Natural killer cell (primary cell): ENCODE measurements around the gene ALOXE3. TPM values are rescaled to one million over a fixed set of nuclear protein-coding genes. Genes with fewer than 3 reads are reported as not detected.

Source experiments
- ATAC-seq, 3 donors: fragments of 150-1000 bp in 2 of 3; fragments of 200-7000 bp in 1 of 3; cut with Tn5 transposase; 1 replicate in 1 of 3; 2 replicates in 2 of 3; pipeline ENCODE4 v1.10.0; 2021; ENCODE audit warnings: mild to moderate bottlenecking in 2 of 3, moderate library complexity in 2 of 3
- DNase-seq, 2 donors: peaks; one replicate each; pipeline versions ENCODE4 v3.0.0 to v3.0.0-alpha.2; 2013 to 2021; ENCODE audit warnings: mixed read lengths in 1 of 2
- H3K27ac ChIP-seq: one replicate; pipeline ENCODE4 v1.5.1; 2013; ENCODE audit warnings: mild to moderate bottlenecking, low read length
- H3K27me3 ChIP-seq: one replicate; pipeline ENCODE4 v1.6.1; 2013; ENCODE audit warnings: low read length; ENCODE audit not compliant: control insufficient read depth, insufficient read depth
- H3K36me3 ChIP-seq: one replicate; pipeline ENCODE4 v1.6.1; 2013; ENCODE audit warnings: low read length; ENCODE audit not compliant: control insufficient read depth, insufficient read depth
- H3K4me1 ChIP-seq: one replicate; pipeline ENCODE4 v1.6.1; 2013; ENCODE audit warnings: low read length; ENCODE audit not compliant: control insufficient read depth, insufficient read depth
- H3K4me3 ChIP-seq: one replicate; pipeline ENCODE4 v1.5.1; 2013; ENCODE audit warnings: low read length
- H3K9me3 ChIP-seq: one replicate; pipeline ENCODE4 v1.6.1; 2013; ENCODE audit warnings: low read length; ENCODE audit not compliant: control insufficient read depth, insufficient read depth
- H3K27ac Mint-ChIP-seq, 2 donors: one replicate each; pipeline ENCODE4 v1.8.0; 2022; ENCODE audit warnings: mild to moderate bottlenecking in 2 of 2, mixed read lengths in 2 of 2, moderate library complexity in 1 of 2
- H3K27me3 Mint-ChIP-seq, 2 donors: one replicate each; pipeline ENCODE4 v1.8.0; 2022; ENCODE audit warnings: low read depth in 2 of 2, mixed read lengths in 2 of 2
- H3K36me3 Mint-ChIP-seq: one replicate; pipeline ENCODE4 v1.8.0; 2022; ENCODE audit warnings: mixed read lengths
- H3K4me1 Mint-ChIP-seq, 2 donors: one replicate each; pipeline ENCODE4 v1.8.0; 2022; ENCODE audit warnings: mixed read lengths in 2 of 2
- H3K4me3 Mint-ChIP-seq: one replicate; pipeline ENCODE4 v1.8.0; 2022; ENCODE audit warnings: mild to moderate bottlenecking, moderate library complexity, mixed read lengths
- H3K9me3 Mint-ChIP-seq, 2 donors: one replicate each; pipeline ENCODE4 v1.8.0; 2022; ENCODE audit warnings: mixed read lengths in 2 of 2
- WGBS: methylation state at CpG from one replicate; pipeline ENCODE4 v1.1.7; 2013; ENCODE audit warnings: missing lambda C conversion rate; ENCODE audit not compliant: insufficient coverage; 5-methylcytosine and 5-hydroxymethylcytosine counted together
- intact Hi-C: fragments of 100-400 bp; cut with micrococcal nuclease; formaldehyde crosslinking; loops from one replicate; pipeline ENCODE4 v1.14.2; 2022
- total RNA-seq, 4 donors: library from RNA; stranded (reverse); fragments of 120-200 nt in 1 of 4; gene quantifications; one replicate each; pipeline versions ENCODE4 v1.2.3 to v1.2.4, GENCODE V29; 2013 to 2022
- TF ChIP-seq, protein P1 (sequence below): fragments of 200-600 bp; IDR thresholded peaks from one replicate; pipeline ENCODE4 v1.8.0; 2022; ENCODE audit warnings: antibody characterized with exemption

Gene ALOXE3
- total RNA-seq, 3 donors from 2014 or later (not counting 1 experiment from before 2014, with no cell fraction given): not detected

DNA sequence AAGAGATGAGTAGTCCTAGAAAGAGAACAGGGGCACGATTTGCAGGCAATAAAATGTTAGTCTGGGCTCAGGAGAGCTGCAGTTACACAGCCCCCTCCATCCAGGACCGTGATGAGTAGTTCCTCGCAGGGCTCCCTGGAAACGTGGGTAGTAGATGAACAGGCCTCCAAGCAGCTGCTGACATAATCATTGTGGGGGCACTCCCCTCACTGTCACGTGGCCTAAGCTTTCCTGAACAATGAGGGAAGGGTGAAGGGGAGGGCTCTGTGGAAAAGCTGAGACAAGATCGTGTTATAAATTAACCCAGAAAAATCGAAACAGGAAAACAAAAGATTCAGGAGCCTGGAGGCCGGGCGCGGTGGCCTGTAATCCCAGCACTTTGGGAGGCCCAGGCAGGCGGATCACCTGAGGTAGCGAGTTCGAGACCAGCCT, 35.2 kb upstream of the ALOXE3 start:
- Mint-ChIP-seq H3K27ac (no peak overlapping the region), H3K36me3 (no peaks in the 10 kb centered on the region), H3K4me3 (peak overlapping the region; percentile 94), H3K27me3 (no peaks in the 10 kb centered on the region), H3K9me3 (no peaks in the 10 kb centered on the region), H3K4me1 (peaks cover 4 to 34% of the 10 kb centered on the region in 2 donors)
- Histone ChIP-seq H3K9me3 (no peaks in the 10 kb centered on the region), H3K4me1 (peaks cover 86% of the 10 kb centered on the region), H3K36me3 (peaks cover 19% of the 10 kb centered on the region), H3K27ac (peak overlapping the region; percentile 91), H3K4me3 (no peak overlapping the region), H3K27me3 (no peaks in the 10 kb centered on the region)
- DNase-seq (peak in 1 of 2 donors; percentile 65), ATAC-seq (no peak)
- TF ChIP-seq, protein P1, sequence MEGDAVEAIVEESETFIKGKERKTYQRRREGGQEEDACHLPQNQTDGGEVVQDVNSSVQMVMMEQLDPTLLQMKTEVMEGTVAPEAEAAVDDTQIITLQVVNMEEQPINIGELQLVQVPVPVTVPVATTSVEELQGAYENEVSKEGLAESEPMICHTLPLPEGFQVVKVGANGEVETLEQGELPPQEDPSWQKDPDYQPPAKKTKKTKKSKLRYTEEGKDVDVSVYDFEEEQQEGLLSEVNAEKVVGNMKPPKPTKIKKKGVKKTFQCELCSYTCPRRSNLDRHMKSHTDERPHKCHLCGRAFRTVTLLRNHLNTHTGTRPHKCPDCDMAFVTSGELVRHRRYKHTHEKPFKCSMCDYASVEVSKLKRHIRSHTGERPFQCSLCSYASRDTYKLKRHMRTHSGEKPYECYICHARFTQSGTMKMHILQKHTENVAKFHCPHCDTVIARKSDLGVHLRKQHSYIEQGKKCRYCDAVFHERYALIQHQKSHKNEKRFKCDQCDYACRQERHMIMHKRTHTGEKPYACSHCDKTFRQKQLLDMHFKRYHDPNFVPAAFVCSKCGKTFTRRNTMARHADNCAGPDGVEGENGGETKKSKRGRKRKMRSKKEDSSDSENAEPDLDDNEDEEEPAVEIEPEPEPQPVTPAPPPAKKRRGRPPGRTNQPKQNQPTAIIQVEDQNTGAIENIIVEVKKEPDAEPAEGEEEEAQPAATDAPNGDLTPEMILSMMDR: no peak
- intact Hi-C loops: loop anchor here (10.0 kb wide), 1 partner anchor 801 kb away; no protein-coding TSS in a partner anchor
- WGBS: 44% methylated on average over 13 of the region's 13 CpGs

DNA sequence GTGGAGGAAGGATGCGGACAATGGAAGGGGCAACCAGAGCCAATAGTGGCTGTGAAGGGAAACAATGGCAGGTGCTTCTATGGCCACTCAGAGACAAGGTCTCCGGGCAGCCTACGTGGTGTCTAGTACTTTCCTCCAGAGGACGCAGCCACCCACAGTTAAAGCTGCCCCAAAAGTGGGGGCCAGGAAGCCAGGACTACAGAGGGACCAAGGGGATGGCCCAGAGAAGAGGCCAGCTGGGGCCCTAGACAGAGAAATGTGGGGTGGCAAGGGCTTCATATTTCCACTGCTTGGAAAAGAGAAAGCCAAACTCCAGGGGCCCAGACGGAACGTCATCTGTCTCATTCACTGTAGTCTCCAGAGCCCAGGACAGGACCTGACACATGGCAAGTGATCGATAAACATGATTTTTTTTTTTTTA, 34.7 kb upstream of the ALOXE3 start:
- Histone ChIP-seq H3K4me1 (peaks cover 81% of the 10 kb centered on the region), H3K4me3 (no peak overlapping the region), H3K36me3 (peaks cover 21% of the 10 kb centered on the region), H3K9me3 (no peaks in the 10 kb centered on the region), H3K27ac (peak overlapping the region; percentile 91), H3K27me3 (no peaks in the 10 kb centered on the region)
- TF ChIP-seq, protein P1: no peak
- Mint-ChIP-seq H3K4me1 (peaks cover 0 to 30% of the 10 kb centered on the region in 2 donors), H3K4me3 (peak overlapping the region; percentile 94), H3K27ac (no peak overlapping the region), H3K9me3 (no peaks in the 10 kb centered on the region), H3K36me3 (no peaks in the 10 kb centered on the region), H3K27me3 (no peaks in the 10 kb centered on the region)
- DNase-seq (peak in 1 of 2 donors; percentile 36), ATAC-seq (no peak)
- intact Hi-C loops: loop anchor here (10.0 kb wide), 1 partner anchor 802 kb away; no protein-coding TSS in a partner anchor
- over 99% methylated on average over 7 of the region's 7 CpGs for WGBS

DNA sequence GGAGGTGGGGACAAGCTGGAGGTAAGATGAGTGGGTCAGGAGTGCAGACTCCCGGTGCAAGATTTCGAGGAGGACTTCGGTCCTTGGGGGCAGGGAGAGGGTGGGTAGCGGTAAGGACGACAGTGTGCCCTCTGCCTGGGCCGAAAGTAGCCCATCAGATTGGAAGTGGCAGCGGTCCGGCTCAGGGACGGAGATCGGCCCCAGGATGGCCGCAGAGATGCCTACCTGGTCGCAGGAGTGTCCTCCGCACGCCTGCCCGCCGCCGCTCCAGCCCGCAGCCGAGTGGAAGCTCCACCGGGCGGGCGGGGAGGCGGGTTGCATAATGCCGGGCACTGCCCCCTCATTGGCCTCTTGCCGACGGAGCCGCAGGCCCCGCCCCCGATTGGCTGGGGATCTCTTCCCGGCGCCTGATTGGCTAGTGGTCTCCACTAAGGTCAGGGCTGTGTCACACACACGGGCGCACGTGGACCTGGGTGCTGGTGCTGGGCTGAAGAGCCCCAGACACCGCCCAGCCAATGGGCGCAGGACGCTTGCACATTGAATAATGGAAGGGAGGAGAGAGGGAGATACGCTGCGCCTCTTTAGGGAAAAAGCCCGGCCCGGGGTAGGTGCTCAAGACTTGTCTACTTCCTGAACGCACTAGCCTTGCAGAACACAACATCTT, 33.9 kb upstream of the ALOXE3 start, which contains the start of gene PER1:
Gene PER1, minus strand, starts transcription at position 293 of the 664 bp plus-strand sequence. CDS start 1,698 bp downstream, outside the sequence.
- peaks cover 29% of the 10 kb centered on the region for H3K36me3 ChIP-seq
- H3K4me1 ChIP-seq: peaks cover 74% of the 10 kb centered on the region
- peak within 1 kb of the TSS; percentile 53 for H3K4me3 ChIP-seq
- Mint-ChIP-seq H3K27ac (no peak within 1 kb of the TSS), H3K9me3 (no peaks in the 10 kb centered on the region), H3K4me3 (peak within 1 kb of the TSS; percentile 94), H3K4me1 (peaks cover 5 to 30% of the 10 kb centered on the region in 2 donors), H3K27me3 (no peaks in the 10 kb centered on the region), H3K36me3 (no peaks in the 10 kb centered on the region)
- peak within 1 kb of the TSS; percentile 91 for H3K27ac ChIP-seq
- DNase-seq (peak; percentile 83 to 91), ATAC-seq (peak; percentile 20 to 33 (median 33))
- intact Hi-C loops: loop anchor here (10.0 kb wide), 1 partner anchor 803 kb away; no protein-coding TSS in a partner anchor
- TF ChIP-seq, protein P1: no peak
- 14% methylated on average over 42 of the region's 42 CpGs for WGBS
- no peaks in the 10 kb centered on the region for H3K9me3 ChIP-seq
- no peaks in the 10 kb centered on the region for H3K27me3 ChIP-seq
